ENCODE results near the gene GPR143. TPM values are rescaled to one million over a fixed set of nuclear protein-coding genes. Genes with fewer than 3 reads are reported as not detected.

GPR143 gene
- total and polyA plus RNA-seq, 9 donors = 0.39 to 1.5 (median 0.69) TPM

- WGBS (ENCODE audit: insufficient coverage) = 42% methylated on average over 1 of the region's 7 CpGs
- peak; percentile 95 for DNase-seq
- Histone ChIP-seq H3K9me3 (replicated peaks; ENCODE audit: control insufficient read depth, low read depth, low read length) (no peaks in the 10 kb centered on the region), H3K36me3 (ENCODE audit: control insufficient read depth, insufficient read depth, low read length) (peaks cover 6% of the 10 kb centered on the region), H3K27me3 (ENCODE audit: control insufficient read depth, insufficient read depth, low read length) (peaks cover 20% of the 10 kb centered on the region), H3K4me3 (ENCODE audit: low read length) (no peak overlapping the region), H3K4me1 (ENCODE audit: control insufficient read depth, insufficient read depth, low read length) (peaks cover 8% of the 10 kb centered on the region), H3K27ac (ENCODE audit: low read length) (peak overlapping the region; percentile 83)
Observed at GRCh38 chrX:9677098-9677739, 88.4 kb downstream of the GPR143 start.

- no peaks in the 10 kb centered on the region for H3K9me3 ChIP-seq (replicated peaks; ENCODE audit: control insufficient read depth, low read depth, low read length)
- no peak overlapping the region for H3K4me3 ChIP-seq (ENCODE audit: low read length)
- peaks cover 6% of the 10 kb centered on the region for H3K36me3 ChIP-seq (ENCODE audit: control insufficient read depth, insufficient read depth, low read length)
- H3K27ac ChIP-seq (ENCODE audit: low read length) = peak overlapping the region; percentile 77
- peaks cover 19% of the 10 kb centered on the region for H3K27me3 ChIP-seq (ENCODE audit: control insufficient read depth, insufficient read depth, low read length)
- WGBS (ENCODE audit: insufficient coverage) = 60% methylated on average over 1 of the region's 6 CpGs
- DNase-seq = no peak
- peaks cover 8% of the 10 kb centered on the region for H3K4me1 ChIP-seq (ENCODE audit: control insufficient read depth, insufficient read depth, low read length)
Observed at GRCh38 chrX:9676738-9677097, 88.9 kb downstream of the GPR143 start.

- H3K4me3 ChIP-seq (ENCODE audit: low read length) = no peak overlapping the region
- WGBS (ENCODE audit: insufficient coverage) = 34% methylated on average over 8 of the region's 13 CpGs
- H3K27ac ChIP-seq (ENCODE audit: low read length) = peak overlapping the region; percentile 77
- peaks cover 8% of the 10 kb centered on the region for H3K4me1 ChIP-seq (ENCODE audit: control insufficient read depth, insufficient read depth, low read length)
- H3K27me3 ChIP-seq (ENCODE audit: control insufficient read depth, insufficient read depth, low read length) = peaks cover 16% of the 10 kb centered on the region
- peak; percentile 91 for DNase-seq
- peaks cover 6% of the 10 kb centered on the region for H3K36me3 ChIP-seq (ENCODE audit: control insufficient read depth, insufficient read depth, low read length)
- H3K9me3 ChIP-seq (replicated peaks; ENCODE audit: control insufficient read depth, low read depth, low read length) = no peaks in the 10 kb centered on the region
Observed at GRCh38 chrX:9676306-9676705, 89.3 kb downstream of the GPR143 start.

Other genes with a start within 250 kb of the GPR143 start
- 0.84 TPM for gene SHROOM2, start 20.6 kb upstream of the GPR143 start, total RNA-seq
- gene SHROOM2, start 20.6 kb upstream of the GPR143 start, polyA plus RNA-seq (ENCODE audit: insufficient read depth in 1 of 8, insufficient read length in 8 of 8, low replicate concordance in 1 of 8) = 1 to 10 TPM; 1.0 to 3.7 (median 1.7) TPM
- not detected for gene CLDN34, start 201.5 kb upstream of the GPR143 start, total RNA-seq
- gene CLDN34, start 201.5 kb upstream of the GPR143 start, polyA plus RNA-seq (ENCODE audit: insufficient read depth in 1 of 8, insufficient read length in 8 of 8, low replicate concordance in 1 of 8) = not detected